Stimulated activated CD4-positive, alpha-beta T cell treated with anti-CD3 and anti-CD28 coated beads, Interleukin-12 subunit alpha, Interleukin-12 subunit beta, amount 100 ng/mL, for 4 hours (primary cell): ENCODE data around the gene OAF.
"Not testable (repeated sequence)": the region's sequence is repeated elsewhere in the genome, so short reads cannot be mapped to it uniquely, and the experiment has no call there.

ENCODE experiments used
- DNase-seq: peaks from one replicate; pipeline ENCODE4 v3.0.0-alpha.2; 2020

The OAF gene

DNA sequence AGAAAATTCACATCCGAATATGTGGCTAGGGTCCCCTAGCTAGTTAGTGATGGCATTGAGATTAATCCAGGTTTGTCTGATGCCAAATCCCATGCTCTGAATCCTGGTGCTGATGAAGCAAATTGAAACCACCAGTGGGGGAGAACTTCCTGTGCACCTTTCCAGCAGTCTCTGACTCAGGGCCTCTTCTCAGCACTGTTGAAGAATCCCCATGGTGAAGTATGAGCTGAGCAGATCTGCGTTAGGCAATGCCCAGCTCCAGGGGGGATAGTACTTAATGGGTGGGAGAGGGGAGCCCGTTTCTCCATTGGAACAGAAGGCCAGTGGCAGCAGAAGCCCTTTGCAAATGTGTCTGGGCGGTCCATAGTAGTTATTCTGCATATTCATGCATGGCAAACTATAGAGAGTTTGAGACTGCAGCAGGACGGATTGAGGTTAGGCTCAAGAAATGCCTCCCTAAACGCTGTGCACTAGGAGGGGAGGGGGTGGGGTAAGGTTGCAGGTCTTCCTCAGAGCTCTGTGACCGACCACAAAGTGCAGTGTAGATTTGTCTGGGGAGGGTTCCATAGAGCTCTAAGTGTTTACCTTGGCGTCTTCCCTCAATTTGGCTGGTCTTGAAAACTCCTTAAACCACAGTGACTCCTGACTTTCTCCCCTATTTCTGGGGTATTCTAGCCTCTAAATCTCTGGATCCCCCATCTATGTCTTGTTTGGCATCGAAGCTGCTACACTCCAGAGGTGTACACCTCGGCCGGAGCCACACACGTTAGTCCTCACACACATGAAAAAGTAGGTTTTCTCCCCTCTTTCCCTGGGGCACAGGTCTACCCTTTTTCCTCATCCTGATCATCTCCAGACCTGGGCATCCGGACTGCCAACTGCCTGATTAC is 33.9 kb downstream of the OAF start:
- no peak for DNase-seq

DNA sequence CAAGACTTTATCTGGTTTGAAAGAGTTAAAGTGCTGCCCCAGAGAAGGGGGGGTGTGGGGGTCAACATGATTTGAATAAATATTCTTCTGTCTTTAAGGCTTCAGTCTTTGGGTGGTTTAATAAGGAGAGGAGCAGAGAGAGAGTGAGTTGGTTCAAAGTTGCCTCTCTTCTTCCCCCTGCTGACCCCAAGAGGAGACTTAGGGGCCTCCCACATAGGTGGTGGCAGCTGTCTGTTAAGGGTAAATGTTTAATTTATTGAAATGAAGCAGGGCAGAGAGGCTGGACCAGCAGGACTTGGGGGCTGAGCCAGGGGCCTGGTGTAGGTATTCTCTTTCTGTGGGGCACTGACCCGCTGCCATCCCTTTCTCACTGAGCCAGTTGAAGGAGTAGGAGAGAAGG is 34.6 kb downstream of the OAF start:
- DNase-seq: no peak

DNA sequence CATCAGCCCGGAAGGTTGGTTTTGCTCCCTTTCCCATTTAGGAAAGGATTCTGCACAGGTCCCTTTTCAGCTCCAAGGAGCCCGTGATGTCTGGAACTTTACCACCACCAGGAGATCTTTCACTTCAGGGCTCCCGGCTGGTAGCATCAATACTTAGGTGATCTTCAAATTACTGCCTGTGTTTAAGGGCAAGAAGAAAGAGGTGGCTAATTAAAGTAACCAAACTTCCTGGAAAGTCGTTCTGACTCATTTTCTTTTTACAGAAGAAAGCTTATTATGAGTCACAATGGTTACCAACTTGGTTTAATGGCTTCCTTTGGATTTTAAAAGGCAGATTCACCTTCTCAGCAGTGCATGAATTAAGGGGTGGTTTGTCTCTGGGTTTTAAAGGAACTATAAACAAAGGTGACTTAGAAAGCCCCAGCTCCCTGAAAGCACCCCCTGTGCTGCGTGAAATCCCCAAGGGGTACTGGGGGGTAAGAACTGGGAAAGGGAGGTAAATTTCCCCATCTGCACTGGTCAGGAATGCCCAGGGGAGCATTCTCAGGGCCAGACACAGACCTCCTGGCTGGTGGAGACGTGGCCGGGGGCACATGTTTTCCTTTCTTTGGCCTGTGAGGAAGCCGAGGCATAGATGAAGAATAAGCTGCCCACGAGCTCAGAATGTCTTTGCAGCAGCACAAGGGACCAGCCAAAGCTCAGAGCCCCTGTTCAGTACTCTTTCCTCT is 37.9 kb downstream of the OAF start:
- no peak for DNase-seq

DNA sequence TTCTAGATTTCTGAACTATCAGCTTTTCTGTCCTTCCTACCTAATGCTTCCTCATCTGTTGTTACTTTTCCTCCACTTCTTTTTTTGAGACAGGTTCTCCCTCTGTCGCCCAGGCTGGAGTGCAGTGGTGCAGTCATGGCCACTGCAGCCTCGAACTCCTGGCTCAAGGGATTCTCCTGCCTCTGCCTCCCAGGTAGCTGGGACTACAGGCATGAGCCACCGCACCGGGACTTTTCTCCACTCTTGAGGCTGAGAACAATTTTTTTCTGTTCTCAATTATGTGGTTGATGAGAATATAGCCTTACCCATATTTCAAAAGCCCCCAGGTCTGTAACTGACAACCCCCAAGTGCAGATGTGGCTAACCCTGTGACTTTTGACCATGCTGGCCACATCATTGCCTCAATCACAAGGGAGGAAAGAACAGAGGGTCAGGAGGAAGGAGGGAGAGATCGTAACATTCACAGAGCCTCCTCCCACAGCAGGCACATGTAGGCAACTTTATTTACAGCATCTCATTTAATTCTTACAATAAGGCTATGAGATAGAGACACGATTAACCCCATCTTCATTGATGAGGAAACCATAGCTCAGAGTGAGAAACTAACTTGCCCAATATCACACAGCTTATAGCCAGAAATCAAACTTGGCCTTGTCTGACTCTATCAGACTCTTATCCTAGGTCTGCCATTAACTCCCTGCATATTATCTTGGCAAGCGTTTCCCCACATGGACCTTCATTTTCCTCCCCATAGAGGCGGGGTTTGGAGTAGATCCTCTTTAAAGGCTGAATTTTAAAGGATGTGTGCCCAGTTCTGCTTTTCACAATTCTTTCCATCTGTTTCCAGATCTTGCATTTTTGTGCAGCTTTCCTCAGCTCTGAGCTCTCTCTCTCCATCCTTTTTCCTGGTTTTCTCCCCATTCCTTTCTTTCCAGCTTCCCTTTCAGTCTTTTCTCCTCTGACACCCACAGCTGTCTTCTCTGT is 38.7 kb downstream of the OAF start:
- DNase-seq: no peak

DNA sequence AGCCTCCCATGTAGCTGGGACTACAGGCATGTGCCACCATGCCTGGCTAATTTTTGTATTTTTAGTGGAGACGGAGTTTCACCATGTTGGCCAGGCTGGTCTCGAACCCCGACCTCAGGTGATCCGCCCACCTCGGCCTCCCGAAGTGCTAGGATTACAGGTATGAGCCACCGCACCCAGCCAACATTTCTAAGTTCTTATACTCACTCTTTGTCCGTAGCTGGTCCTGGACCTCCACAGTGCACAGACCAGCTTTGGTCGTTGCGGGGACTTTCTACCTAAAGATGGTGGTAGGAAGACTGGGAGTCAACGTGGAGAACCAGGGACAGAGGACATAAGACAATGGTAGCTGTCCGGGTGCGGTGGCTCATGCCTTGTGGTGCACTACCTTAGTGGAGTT is 42.5 kb downstream of the OAF start:
- DNase-seq: not testable (repeated sequence)

DNA sequence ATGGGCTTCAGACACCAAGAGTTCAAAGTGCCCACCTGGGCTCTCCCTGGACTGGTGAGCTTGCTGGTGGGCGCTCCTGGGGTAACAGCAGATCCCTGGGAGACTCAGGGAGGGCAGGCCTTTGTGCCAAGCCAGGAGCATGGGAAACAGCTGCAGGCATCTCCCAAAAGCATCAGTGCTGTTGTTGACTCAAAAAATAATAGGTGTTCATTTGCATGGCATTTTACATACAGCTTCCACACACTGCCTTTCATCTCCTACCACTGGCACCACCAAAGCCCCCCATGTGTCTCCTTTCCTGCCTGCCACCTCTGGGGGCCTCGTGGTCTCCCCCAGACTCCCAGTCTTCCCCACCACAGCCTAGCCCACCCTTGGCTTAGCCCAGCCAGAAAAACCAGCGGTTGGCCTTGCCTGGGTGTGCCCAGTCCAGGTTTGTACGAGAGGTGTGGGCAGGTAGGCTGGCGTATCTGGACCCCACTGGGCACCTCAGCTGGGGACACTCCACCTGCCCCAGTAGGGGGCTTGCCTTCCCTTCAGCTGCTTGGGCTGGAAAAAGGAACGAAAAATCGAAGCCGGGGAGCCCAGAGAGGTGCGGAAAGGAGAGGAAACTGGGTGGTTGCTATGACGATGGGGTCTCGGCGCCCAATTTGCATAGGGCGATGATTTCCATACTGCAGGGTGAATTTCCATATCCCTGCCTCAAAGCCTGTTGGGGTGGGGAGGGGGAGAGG is 44.1 kb downstream of the OAF start:
- DNase-seq: no peak

DNA sequence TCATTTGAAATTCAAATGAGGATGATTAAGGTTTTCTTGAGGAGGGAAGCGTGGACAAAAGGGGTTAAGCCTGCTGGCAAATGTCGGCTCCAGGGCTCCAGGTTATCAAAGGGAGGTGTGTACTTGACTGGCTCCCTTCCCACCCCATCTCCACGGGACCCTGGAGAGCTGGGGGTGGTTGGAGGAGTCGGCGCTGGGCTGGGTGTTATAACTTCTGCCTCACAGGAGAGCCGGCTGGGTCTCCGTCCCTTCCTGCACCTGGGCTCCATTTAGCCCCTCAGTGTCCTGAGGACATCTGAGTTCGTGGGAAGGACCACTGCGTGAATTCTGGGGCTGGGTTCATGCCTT is 44.7 kb downstream of the OAF start:
- DNase-seq: no peak

DNA sequence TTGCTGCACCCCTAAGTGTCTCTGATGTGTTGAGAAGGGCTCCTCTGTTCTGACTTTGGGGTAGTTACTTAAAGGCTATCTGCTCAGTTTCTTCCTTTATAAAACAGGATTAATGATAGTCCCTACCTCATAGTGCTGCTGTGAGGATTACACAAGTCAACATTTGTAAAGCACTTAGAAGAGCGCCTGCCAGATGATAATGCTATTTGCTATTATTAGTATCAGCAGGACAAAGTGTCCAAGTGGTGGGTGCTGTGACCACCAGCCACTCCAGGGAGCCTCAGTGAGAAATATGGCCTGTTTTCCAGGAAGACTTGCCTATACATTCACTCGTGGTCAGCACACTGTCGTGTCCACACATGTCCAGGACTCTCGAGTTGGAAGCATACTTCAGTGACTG is 45.3 kb downstream of the OAF start:
- no peak for DNase-seq

DNA sequence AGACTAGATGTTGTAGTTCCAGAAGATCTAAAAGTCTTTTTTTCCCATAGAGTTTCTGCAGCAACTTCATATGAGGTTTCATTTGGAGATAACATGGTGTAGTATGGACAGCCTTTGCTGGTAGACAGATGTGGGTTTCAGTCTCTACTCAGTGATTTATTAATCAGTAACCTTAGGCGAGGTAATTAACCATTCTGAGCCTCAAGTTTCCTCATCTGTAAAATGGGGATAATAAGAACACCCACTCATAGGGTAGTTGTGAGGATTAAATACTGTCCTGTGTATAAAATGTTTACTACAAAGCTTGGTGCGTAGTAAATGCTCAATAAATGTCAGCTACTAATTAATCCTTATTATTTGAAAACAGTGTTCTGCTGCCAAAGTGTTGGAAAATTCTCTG is 45.9 kb downstream of the OAF start:
- DNase-seq: no peak

DNA sequence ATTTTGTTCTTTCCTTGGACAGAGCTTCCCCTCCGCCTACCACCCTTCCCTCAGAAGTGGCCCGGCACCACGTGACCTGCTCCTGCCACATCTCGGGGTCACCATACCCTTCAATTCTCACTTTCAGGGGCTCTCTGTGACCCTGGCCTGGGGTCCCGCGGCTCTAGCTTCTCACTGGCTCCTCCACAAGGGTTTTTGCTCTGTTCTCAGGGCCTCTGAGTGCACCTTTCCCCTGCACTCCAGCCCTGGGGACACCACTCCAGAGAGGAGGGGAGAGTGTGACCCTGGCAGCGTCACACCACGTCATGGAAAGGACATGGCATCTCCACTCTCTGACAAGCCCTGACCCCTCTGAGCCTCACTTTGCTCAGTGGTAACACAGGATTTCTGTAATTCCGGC is 46.5 kb downstream of the OAF start:
- no peak for DNase-seq

DNA sequence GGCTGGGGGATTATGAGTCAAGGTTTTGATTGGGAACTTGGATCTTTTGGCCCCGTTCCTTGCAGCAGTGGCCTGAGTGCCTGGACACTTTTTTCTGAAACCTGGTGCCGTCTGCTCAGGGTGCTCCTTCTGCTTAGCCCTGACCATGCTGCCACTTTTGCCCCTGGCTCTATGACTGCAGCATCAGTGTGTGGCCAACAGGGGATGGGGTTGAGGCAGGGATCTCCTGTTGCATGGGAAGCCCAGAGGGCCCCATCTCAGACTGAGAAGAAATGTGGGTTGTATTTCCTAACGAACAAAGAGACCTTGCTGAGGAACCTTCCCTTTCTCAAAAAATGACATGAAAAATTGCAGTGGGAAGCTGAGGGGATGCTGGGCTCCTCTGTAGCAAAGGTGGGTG is 47.8 kb downstream of the OAF start:
- DNase-seq: no peak

DNA sequence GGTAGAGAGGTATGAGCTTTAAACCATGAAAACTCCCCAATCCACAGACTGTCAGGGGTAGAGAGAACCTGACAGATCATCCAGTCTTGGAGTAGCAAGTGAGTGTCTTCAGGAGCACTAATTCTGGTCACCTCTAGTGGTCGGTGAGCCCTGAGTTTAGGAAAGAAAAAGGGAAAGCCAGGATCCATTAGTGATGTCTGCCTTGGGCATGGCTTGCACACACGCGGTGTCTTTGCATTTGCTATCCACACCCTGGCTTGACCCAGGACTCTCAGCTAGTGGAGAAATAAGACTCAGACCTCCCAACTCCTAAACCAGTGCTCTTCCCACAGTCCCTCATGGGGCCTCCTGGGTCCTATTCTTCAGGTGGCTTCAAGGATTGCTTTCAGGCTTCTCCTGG is 48.4 kb downstream of the OAF start:
- DNase-seq: no peak

DNA sequence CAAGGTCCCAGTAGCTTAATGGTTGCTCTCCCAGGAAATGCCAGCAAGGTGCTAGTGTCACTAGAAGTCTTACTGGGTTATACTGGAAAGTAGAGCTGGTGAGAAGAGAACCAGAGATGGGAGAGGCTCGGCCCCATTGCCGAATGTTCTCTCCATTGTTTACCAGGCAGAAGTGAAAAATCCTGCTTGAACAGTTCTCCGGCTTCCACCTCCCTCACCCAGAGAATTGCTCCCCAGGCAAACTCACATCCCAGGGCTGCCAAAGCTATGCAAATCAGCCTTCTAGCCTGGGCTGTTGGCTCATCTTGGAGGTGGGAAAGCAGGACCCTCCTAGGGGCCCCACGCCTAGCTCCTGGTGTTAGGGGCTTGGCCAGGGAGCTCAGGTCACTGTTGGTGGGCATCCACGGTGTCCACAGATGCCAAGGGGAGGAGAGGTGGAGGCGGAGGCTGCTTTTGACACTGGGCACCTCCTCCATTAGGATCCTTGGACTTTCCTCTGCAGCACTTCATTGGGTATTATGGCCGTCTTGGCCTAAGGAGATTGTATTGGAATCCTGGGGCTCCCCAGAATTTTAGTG is 49.2 kb downstream of the OAF start:
- DNase-seq: no peak

DNA sequence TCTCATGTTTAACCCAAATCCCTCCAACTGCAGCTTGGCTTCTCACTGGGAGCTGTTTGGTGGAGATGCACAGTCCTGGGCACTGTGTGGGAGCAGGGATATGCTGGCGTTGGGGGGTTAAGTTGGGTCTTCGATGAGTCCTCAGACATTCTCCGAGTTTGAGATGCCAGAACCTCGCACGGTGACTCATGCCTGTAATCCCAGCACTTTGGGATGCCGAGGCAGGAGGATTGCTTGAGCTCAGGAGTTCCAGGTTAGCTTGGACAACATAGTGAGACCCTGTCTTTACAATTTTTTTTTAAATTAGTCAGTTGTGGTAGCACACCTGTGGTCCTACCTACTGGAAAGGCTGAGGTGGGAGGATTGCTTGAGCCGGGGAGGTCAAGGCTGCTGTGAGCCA is 49.8 kb downstream of the OAF start:
- DNase-seq: no peak

DNA sequence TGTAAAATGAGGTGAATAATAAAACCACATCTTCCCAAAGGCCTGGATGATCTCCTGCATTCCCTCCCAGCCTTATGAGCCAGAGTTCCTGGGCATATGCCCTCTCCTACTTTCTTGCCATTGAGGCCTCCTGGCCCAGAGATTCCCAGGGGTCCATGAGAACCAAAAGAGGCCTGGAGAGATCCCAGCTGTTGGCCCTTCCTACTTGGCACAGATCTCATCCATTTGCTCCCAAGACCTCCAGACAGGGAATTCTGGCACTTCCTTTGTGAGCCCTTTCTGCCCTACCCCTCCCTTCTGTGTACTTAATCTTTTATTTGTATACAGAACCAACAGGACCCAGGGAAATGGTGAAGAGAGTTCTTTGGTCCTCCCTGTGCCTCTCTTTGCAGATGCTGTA is 50.5 kb downstream of the OAF start:
- no peak for DNase-seq

DNA sequence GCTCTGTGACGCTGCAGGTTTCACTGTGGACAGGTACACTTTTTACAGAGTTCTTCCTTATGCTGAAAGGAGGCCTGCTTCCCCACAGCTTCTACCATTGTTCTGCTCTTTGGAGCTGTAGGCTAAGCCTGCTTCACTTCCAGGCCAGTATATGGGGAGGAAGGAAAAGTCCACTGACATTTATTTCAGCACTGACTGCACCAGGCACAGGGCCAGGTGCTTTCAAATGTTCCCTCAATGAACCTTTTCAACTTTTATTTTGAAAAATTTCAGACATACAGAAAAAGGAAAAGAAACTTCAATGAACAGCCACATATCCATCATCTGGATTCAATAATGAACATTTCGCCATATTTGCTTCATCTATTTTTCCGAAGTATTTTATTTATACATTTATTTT is 51.1 kb downstream of the OAF start:
- no peak for DNase-seq

DNA sequence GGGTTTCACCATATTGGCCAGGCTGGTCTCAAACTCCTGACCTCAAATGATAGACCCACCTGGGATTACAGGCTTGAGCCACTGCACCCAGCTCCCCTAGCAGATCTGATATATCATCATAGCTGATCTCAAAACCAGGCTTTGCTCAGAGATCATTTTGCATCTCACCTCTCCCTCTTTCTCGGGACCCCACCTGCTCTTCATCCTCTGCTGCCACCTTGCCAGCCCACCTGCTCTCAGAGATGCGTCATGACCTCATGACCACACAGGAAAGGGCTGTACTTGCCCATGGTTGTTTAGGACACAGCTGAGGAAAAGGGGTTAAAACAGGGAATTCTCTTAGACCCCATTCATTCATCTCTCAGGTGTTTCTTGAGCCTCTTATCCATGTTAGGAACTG is 56.5 kb downstream of the OAF start:
- DNase-seq: no peak

DNA sequence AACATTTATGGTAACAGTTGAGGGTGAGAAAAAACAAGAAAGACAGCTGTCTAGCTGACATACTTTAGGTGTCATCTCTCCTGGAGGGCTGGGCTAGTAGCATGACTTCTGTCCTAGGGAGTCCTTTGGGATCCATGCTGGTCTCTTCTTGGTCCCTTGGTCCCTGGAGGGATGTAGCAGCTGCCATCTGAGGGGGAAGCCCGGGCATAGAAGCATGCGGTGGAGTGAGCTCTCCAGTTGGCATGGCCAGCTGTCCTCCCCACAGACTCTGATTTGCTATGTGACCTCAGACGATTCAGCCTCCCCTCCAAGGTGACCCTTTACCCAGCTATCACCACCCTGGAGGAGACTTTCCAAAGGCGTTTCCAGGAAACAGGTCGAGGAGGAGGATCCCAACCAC is 57.9 kb downstream of the OAF start:
- no peak for DNase-seq

DNA sequence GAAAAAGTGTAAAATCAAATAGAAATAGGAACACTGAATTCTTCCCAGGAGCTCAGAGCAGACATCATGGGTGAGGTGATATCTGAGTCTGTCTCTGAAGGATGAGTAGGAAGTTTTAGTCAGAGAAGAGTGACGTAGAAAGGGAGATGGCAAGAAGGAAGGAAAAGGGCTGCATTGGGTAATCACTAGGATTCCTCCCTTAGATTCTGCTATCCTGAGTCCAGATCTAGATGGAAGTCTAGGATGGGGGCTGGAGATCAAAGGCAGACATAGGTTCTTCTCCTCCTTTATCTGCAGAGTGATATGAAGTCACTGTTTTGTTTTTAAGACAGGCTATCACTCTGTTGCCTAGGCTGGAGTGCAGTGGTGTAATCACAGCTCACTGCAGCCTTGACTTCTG is 59.6 kb downstream of the OAF start:
- DNase-seq: no peak

DNA sequence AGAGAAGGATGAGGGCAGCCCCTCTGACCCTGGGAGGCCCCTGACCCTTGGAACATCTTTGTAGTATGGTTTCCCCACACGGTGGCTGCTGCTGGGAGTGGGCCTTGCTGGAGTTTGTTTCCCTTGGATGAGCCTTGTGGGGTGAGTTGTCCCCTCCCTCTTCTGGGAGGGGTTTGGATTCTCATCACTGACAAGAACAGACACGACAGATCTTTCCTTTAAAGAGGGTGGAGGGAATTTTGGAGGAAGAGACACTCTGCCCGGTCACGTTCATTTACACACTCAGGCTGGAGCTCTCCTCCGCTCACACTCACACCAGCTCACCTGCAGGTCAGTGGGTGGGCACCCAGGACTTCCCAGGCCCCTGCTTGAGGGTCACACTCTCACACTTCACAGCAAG is 60.8 kb downstream of the OAF start:
- DNase-seq: no peak

DNA sequence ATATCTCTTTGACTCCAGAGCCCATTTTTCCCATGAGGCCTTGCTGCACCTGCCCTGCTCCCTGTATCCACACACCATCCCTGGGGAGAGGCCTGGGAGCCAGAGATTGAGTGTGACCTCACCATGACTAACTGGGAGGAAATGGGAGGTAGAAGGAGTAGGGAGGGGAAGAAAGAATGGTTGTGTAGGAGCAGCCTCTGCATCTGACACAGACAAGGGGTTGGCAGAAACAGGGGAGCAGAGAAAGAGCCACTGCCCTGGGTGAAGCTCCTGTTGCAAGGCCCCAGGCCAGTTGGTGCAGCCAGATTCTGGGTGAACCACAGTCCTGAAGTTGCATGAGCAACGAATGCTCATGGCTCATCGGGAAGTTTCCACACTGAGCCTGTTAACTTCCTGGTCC is 61.5 kb downstream of the OAF start:
- DNase-seq: no peak

DNA sequence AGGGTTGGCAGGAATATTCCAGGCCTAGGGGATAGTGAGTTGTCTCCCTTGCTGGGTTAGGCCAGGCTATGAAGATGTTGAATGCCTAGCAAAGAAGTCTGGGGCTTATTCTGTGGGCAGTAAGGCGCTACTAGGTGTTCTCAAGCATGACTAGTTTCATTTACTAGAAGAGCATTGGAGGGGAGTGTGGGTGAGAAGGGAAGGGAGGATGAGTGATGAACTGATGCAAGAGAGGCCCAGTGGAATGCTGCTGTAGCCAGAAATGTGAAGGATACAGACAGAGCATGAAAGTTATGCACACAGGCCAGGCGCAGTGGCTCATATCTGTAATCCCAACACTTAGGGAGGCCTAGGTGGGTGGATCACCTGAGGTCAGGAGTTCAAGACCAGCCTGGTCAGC is 62.6 kb downstream of the OAF start:
- no peak for DNase-seq
